MM.1S (cell line): ENCODE data around the gene MTA3.

Experiments used
- DNase-seq: peaks from one replicate; pipeline ENCODE4 v3.0.0-alpha.2; 2015
- H2AFZ ChIP-seq: fragments of 300-600 bp; sonication (generic); 2 replicates; pipeline ENCODE4 v1.6.0; 2016; ENCODE audit warnings: antibody characterized with exemption, low read length
- H3F3A ChIP-seq: fragments of 300-600 bp; sonication (generic); 2 replicates; pipeline ENCODE4 v1.6.1; 2016; ENCODE audit warnings: mild to moderate bottlenecking, antibody characterized with exemption, low read length, moderate library complexity, mixed read lengths; ENCODE audit not compliant: insufficient read depth
- H3K27ac ChIP-seq: fragments of 300-600 bp; sonication (generic); 2 replicates; pipeline ENCODE4 v1.5.1; 2016; ENCODE audit warnings: mild to moderate bottlenecking, low read length
- H3K27me3 ChIP-seq: fragments of 300-600 bp; sonication (generic); replicated peaks from 2 replicates; pipeline ENCODE4 v1.6.0; 2016; ENCODE audit warnings: low read length; ENCODE audit not compliant: insufficient read depth
- H3K36me3 ChIP-seq: fragments of 300-600 bp; sonication (generic); replicated peaks from 2 replicates; pipeline ENCODE4 v1.6.1; 2016; ENCODE audit warnings: mild to moderate bottlenecking, low read length, mixed read lengths; ENCODE audit not compliant: insufficient read depth
- H3K4me1 ChIP-seq: fragments of 300-600 bp; sonication (generic); 2 replicates; pipeline ENCODE4 v1.6.1; 2016; ENCODE audit warnings: low read length, mixed read lengths
- H3K4me2 ChIP-seq: fragments of 300-600 bp; sonication (generic); 2 replicates; pipeline ENCODE4 v1.6.0; 2016; ENCODE audit warnings: low read depth, low read length
- H3K4me3 ChIP-seq: fragments of 300-600 bp; sonication (generic); 2 replicates; pipeline ENCODE4 v1.5.1; 2016; ENCODE audit warnings: low read length, mixed read lengths
- H3K79me2 ChIP-seq: fragments of 300-600 bp; sonication (generic); 2 replicates; pipeline ENCODE4 v1.6.1; 2016; ENCODE audit warnings: mixed run types, low read length, mixed read lengths
- H3K9ac ChIP-seq: fragments of 300-600 bp; sonication (generic); 2 replicates; pipeline ENCODE4 v1.6.1; 2016; ENCODE audit warnings: low read length, mixed read lengths
- H3K9me2 ChIP-seq: fragments of 300-600 bp; sonication (generic); replicated peaks from 2 replicates; pipeline ENCODE4 v1.6.1; 2016; ENCODE audit warnings: mild to moderate bottlenecking, low read length, mixed read lengths; ENCODE audit not compliant: insufficient read depth
- H3K9me3 ChIP-seq: fragments of 300-600 bp; sonication (generic); replicated peaks from 2 replicates; pipeline ENCODE4 v1.6.1; 2016; ENCODE audit warnings: mild to moderate bottlenecking, low read length, mixed read lengths; ENCODE audit not compliant: insufficient read depth
- H4K20me1 ChIP-seq: fragments of 300-600 bp; sonication (generic); 2 replicates; pipeline ENCODE4 v1.6.1; 2016; ENCODE audit warnings: mild to moderate bottlenecking, low read length, moderate library complexity, mixed read lengths; ENCODE audit not compliant: insufficient read depth
- EZH2 ChIP-seq: fragments of 300-600 bp; sonication (generic); optimal IDR thresholded peaks from 2 replicates; pipeline ENCODE3; 2017; ENCODE audit warnings: low read depth, mild to moderate bottlenecking, antibody characterized with exemption, low read length, mixed read lengths
- EZH2phosphoT487 ChIP-seq: fragments of 300-600 bp; sonication (generic); IDR thresholded peaks from 2 replicates; pipeline ENCODE4 v1.6.1; 2018; ENCODE audit warnings: antibody characterized with exemption, low read length
- TF ChIP-seq, protein P1 (sequence below): fragments of 300-600 bp; sonication (generic); IDR thresholded peaks from 2 replicates; pipeline ENCODE4 v1.5.1; 2016; ENCODE audit warnings: antibody characterized with exemption, low read length, mixed read lengths

The MTA3 gene

DNA sequence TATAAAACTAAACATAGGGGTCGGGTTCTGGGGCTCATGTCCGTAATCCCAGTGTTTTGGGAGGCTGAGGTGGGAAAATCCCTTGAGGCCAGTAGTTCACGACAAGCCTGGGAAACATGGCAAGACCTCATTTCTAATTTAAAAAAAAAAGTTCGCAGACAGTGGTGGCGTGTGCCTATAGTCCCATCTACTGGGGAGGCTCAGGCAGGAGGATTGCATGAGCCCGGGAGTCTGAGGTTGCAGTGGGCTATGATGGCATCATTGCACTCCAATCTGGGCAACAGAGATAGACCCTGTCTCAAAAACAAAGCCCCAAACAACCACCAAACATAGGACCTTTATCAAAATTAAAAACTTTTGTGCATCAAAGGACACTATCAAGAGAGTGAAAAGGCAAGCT lies 233.7 kb downstream of the MTA3 start:
- H3K36me3 ChIP-seq = no peaks in the 10 kb centered on the region
- no peak overlapping the region for H3K27ac ChIP-seq
- no peak overlapping the region for H3K4me2 ChIP-seq
- no peaks in the 10 kb centered on the region for H3K9me2 ChIP-seq
- H3K79me2 ChIP-seq = no peaks in the 10 kb centered on the region
- no peak overlapping the region for H2AFZ ChIP-seq
- TF ChIP-seq EZH2 = no peak
- no peak for TF ChIP-seq EZH2phosphoT487
- TF ChIP-seq, protein P1, sequence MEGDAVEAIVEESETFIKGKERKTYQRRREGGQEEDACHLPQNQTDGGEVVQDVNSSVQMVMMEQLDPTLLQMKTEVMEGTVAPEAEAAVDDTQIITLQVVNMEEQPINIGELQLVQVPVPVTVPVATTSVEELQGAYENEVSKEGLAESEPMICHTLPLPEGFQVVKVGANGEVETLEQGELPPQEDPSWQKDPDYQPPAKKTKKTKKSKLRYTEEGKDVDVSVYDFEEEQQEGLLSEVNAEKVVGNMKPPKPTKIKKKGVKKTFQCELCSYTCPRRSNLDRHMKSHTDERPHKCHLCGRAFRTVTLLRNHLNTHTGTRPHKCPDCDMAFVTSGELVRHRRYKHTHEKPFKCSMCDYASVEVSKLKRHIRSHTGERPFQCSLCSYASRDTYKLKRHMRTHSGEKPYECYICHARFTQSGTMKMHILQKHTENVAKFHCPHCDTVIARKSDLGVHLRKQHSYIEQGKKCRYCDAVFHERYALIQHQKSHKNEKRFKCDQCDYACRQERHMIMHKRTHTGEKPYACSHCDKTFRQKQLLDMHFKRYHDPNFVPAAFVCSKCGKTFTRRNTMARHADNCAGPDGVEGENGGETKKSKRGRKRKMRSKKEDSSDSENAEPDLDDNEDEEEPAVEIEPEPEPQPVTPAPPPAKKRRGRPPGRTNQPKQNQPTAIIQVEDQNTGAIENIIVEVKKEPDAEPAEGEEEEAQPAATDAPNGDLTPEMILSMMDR = no peak
- no peaks in the 10 kb centered on the region for H3K9me3 ChIP-seq
- no peak overlapping the region for H3K4me3 ChIP-seq
- no peaks in the 10 kb centered on the region for H3K4me1 ChIP-seq
- no peaks in the 10 kb centered on the region for H4K20me1 ChIP-seq
- no peaks in the 10 kb centered on the region for H3F3A ChIP-seq
- DNase-seq = no peak
- H3K9ac ChIP-seq = no peak overlapping the region
- no peaks in the 10 kb centered on the region for H3K27me3 ChIP-seq

DNA sequence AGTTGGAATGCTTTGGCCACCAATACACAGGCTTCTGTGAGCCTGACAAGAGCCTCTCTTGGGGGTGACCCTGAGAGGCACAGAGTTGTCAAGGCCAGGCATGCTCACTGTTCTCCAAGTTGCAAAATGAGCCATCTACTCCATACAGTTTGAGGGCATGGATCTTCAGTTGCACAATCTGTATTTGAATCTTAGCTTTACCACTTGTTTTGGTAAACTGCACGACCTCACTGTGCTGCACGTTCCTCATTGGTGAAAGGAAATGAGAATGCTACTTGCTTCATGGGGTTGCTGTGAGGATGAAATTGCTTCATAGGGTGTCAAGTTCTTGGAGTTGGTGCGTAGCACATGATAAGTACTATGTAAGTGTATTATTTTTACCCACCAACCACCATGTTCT lies 235.9 kb downstream of the MTA3 start:
- no peak for TF ChIP-seq EZH2phosphoT487
- TF ChIP-seq, protein P1 = no peak
- TF ChIP-seq EZH2 = no peak
- Histone ChIP-seq H3F3A (no peaks in the 10 kb centered on the region; the same call in 1 of the 2 replicates), H3K4me1 (0 out of 2 replicates have a peak, but pooled peaks cover 5% of the 10 kb centered on the region), H3K27me3 (no peaks in the 10 kb centered on the region), H3K4me2 (no peak overlapping the region), H3K27ac (no peak overlapping the region), H3K9ac (no peak overlapping the region), H4K20me1 (no peaks in the 10 kb centered on the region), H3K9me2 (no peaks in the 10 kb centered on the region), H2AFZ (no peak overlapping the region), H3K4me3 (no peak overlapping the region), H3K9me3 (no peaks in the 10 kb centered on the region), H3K36me3 (no peaks in the 10 kb centered on the region), H3K79me2 (no peaks in the 10 kb centered on the region)
- DNase-seq = no peak

DNA sequence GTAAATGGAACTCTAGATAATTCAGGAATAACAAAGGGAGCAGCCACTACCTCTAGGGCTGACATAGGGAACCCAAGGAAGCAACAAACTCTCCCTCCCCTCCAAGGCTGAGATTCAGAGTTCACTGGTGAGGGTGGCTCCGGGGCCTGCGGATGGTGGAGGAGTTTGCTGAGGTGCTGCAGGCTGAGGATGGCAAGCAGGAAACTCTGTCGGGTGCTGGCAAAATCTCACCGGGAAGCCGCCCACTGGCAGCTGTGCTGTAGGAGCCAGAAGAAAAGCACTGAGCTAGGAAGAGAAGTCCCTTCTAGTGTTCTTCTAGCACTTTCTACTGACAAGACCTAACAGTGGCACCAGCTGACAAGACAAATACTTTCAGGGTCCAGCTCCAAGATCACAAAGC lies 236.5 kb downstream of the MTA3 start:
- TF ChIP-seq, protein P1 = no peak
- TF ChIP-seq EZH2 (no peak), EZH2phosphoT487 (no peak)
- no peak overlapping the region for H3K27ac ChIP-seq
- H3K9me2 ChIP-seq = no peaks in the 10 kb centered on the region
- no peaks in the 10 kb centered on the region for H3K9me3 ChIP-seq
- no peaks in the 10 kb centered on the region for H3K27me3 ChIP-seq
- H4K20me1 ChIP-seq = no peaks in the 10 kb centered on the region
- no peaks in the 10 kb centered on the region; the same call in 1 of the 2 replicates for H3F3A ChIP-seq
- no peaks in the 10 kb centered on the region for H3K79me2 ChIP-seq
- H3K36me3 ChIP-seq = no peaks in the 10 kb centered on the region
- H3K4me1 ChIP-seq = 0 out of 2 replicates have a peak, but pooled peaks cover 5% of the 10 kb centered on the region
- DNase-seq = no peak
- H3K4me2 ChIP-seq = no peak overlapping the region
- no peak overlapping the region for H3K9ac ChIP-seq
- no peak overlapping the region for H2AFZ ChIP-seq
- H3K4me3 ChIP-seq = no peak overlapping the region
